ENCODE data around the gene WDPCP.

DNA sequence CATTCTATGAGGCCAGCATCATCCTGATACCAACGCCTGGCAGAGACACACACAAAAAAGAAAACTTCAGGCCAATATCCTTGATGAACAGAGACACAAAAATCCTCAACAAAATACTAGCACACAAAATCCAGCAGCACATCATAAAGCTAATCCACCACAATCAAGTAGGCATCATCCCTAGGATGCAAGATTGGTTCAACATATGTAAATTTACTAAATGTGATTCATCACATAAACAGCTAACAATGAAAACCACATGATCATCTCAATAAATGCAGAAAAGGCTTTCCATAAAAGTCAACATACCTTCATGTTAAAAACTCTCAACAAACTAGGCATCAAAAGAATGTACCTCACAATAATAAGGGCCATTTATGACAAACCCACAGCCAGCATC, 65.3 kb downstream of the WDPCP start:
- no peak for TF ChIP-seq CTCF (IDR thresholded peaks at IDR 0.05 in 2 of 3, conservative IDR thresholded peaks at IDR 0.05 in 1 of 3; ENCODE audit: control insufficient read depth in 2 of 3, extremely low read depth in 1 of 3, insufficient read depth in 1 of 3, low read depth in 3 of 3, low read length in 3 of 3)
- no peak for TF ChIP-seq HDAC6 (IDR thresholded peaks at IDR 0.05; ENCODE audit: unreplicated experiment)
- no peak for TF ChIP-seq EGR1 (IDR thresholded peaks at IDR 0.05; ENCODE audit: borderline replicate concordance in 1 of 2, low read depth in 2 of 2, low read length in 2 of 2)
- no peak for TF ChIP-seq PAX5 (IDR thresholded peaks at IDR 0.05; ENCODE audit: borderline replicate concordance, low read depth, low read length)
- TF ChIP-seq, protein P1, sequence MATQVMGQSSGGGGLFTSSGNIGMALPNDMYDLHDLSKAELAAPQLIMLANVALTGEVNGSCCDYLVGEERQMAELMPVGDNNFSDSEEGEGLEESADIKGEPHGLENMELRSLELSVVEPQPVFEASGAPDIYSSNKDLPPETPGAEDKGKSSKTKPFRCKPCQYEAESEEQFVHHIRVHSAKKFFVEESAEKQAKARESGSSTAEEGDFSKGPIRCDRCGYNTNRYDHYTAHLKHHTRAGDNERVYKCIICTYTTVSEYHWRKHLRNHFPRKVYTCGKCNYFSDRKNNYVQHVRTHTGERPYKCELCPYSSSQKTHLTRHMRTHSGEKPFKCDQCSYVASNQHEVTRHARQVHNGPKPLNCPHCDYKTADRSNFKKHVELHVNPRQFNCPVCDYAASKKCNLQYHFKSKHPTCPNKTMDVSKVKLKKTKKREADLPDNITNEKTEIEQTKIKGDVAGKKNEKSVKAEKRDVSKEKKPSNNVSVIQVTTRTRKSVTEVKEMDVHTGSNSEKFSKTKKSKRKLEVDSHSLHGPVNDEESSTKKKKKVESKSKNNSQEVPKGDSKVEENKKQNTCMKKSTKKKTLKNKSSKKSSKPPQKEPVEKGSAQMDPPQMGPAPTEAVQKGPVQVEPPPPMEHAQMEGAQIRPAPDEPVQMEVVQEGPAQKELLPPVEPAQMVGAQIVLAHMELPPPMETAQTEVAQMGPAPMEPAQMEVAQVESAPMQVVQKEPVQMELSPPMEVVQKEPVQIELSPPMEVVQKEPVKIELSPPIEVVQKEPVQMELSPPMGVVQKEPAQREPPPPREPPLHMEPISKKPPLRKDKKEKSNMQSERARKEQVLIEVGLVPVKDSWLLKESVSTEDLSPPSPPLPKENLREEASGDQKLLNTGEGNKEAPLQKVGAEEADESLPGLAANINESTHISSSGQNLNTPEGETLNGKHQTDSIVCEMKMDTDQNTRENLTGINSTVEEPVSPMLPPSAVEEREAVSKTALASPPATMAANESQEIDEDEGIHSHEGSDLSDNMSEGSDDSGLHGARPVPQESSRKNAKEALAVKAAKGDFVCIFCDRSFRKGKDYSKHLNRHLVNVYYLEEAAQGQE (IDR thresholded peaks at IDR 0.05; ENCODE audit: low read depth, low read length), result no peak
- no peak for TF ChIP-seq MEF2A (IDR thresholded peaks at IDR 0.05; ENCODE audit: insufficient read depth, low read depth, low read length)
- no peak for TF ChIP-seq SIX5 (IDR thresholded peaks at IDR 0.05; ENCODE audit: low read depth, low read length, severe bottlenecking)
- TF ChIP-seq ESRRA (IDR thresholded peaks at IDR 0.05; ENCODE audit: low read length), result no peak
- TF ChIP-seq NKRF (conservative IDR thresholded peaks at IDR 0.05), result no peak
- TF ChIP-seq SIN3A (IDR thresholded peaks at IDR 0.05; ENCODE audit: low read depth, low read length), result no peak
- TF ChIP-seq BHLHE40 (IDR thresholded peaks at IDR 0.05; ENCODE audit: borderline replicate concordance in 1 of 2, low read depth in 2 of 2, low read length in 1 of 2), result no peak
